ENCODE results near the gene REV1. TPM values are rescaled to one million over a fixed set of nuclear protein-coding genes. Genes with fewer than 3 reads are reported as not detected.

The REV1 gene
- total and polyA plus RNA-seq, 2 of the 13 experiments (the other 11 are each of a cell fraction or from before 2014, with no cell fraction given), result 49.1 to 71.8 TPM

DNA sequence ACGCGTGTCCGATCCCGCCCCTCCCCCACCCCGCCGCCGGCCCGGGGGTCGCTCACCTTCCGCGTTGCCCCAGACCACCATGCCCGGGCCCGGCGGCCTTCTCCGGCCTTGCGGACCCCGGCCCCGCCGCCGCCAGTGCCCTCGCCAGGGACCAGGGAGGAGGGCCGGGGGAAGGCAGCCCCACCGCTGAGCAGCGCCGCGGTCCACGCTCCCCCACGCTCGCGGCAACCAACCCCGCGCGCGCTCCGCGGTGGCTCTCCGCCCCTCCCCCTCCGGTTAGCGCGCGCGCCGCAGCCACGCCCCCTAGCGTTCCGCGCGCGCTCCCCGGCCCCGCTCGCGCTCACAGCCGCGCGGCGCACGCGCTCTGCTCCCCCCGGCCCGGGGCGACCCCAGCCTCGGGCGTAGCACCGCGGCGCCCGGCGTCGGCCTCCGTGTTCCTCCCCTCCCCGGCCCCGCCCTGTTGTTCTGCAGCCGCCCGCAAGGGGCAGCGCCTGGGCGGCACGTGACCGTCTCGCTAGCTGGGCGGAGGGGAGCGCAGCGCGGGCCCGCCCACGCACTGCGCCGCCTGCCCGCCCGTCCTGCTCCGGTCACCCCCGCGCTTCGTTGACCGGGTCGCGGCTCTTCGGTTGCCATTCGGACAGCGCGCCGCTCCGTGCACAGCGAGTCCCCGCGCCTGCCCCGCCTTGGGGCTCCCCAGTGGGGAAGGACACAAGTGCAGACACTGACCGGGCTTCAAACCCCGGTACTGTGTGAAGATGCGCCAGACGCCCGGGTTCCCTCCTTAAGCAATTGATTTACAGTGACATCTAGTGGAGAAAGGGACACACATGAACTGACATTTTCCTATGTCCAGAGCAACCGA lies at the start of gene REV1 (continued):
- TF ChIP-seq, protein P1, sequence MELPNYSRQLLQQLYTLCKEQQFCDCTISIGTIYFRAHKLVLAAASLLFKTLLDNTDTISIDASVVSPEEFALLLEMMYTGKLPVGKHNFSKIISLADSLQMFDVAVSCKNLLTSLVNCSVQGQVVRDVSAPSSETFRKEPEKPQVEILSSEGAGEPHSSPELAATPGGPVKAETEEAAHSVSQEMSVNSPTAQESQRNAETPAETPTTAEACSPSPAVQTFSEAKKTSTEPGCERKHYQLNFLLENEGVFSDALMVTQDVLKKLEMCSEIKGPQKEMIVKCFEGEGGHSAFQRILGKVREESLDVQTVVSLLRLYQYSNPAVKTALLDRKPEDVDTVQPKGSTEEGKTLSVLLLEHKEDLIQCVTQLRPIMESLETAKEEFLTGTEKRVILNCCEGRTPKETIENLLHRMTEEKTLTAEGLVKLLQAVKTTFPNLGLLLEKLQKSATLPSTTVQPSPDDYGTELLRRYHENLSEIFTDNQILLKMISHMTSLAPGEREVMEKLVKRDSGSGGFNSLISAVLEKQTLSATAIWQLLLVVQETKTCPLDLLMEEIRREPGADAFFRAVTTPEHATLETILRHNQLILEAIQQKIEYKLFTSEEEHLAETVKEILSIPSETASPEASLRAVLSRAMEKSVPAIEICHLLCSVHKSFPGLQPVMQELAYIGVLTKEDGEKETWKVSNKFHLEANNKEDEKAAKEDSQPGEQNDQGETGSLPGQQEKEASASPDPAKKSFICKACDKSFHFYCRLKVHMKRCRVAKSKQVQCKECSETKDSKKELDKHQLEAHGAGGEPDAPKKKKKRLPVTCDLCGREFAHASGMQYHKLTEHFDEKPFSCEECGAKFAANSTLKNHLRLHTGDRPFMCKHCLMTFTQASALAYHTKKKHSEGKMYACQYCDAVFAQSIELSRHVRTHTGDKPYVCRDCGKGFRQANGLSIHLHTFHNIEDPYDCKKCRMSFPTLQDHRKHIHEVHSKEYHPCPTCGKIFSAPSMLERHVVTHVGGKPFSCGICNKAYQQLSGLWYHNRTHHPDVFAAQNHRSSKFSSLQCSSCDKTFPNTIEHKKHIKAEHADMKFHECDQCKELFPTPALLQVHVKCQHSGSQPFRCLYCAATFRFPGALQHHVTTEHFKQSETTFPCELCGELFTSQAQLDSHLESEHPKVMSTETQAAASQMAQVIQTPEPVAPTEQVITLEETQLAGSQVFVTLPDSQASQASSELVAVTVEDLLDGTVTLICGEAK (IDR thresholded peaks at IDR 0.05), result no peak
- TF ChIP-seq, protein P1 (CRISPR knock-in tag; IDR thresholded peaks at IDR 0.05), result peak; percentile 84
- TF ChIP-seq, protein P2, sequence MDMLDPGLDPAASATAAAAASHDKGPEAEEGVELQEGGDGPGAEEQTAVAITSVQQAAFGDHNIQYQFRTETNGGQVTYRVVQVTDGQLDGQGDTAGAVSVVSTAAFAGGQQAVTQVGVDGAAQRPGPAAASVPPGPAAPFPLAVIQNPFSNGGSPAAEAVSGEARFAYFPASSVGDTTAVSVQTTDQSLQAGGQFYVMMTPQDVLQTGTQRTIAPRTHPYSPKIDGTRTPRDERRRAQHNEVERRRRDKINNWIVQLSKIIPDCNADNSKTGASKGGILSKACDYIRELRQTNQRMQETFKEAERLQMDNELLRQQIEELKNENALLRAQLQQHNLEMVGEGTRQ (IDR thresholded peaks at IDR 0.05; ENCODE audit: low read depth, low read length), result peak; percentile 93
- TF ChIP-seq, protein P2 (CRISPR knock-in tag; IDR thresholded peaks at IDR 0.05; ENCODE audit: borderline replicate concordance), result peak; percentile 85; the same call in 1 of the 2 replicates
- no peak for TF ChIP-seq ZNF839 (CRISPR knock-in tag; IDR thresholded peaks at IDR 0.05; ENCODE audit: borderline replicate concordance)
- TF ChIP-seq TMF1 (CRISPR knock-in tag; IDR thresholded peaks at IDR 0.05; ENCODE audit: low read depth), result peak; percentile 64; the same call in 1 of the 2 replicates
- TF ChIP-seq GATA4 (IDR thresholded peaks at IDR 0.05; ENCODE audit: borderline replicate concordance, low read depth), result no peak; the same call in 1 of the 2 replicates
- 0 out of 2 replicates have a peak, but pooled peaks have one; percentile 30 for TF ChIP-seq ZNF333 (CRISPR knock-in tag; IDR thresholded peaks at IDR 0.05; ENCODE audit: borderline replicate concordance)
- peak; percentile 90; the same call in 1 of the 2 replicates for TF ChIP-seq ZBTB3 (CRISPR knock-in tag; IDR thresholded peaks at IDR 0.05; ENCODE audit: borderline replicate concordance, low read depth)
- TF ChIP-seq, protein P3, sequence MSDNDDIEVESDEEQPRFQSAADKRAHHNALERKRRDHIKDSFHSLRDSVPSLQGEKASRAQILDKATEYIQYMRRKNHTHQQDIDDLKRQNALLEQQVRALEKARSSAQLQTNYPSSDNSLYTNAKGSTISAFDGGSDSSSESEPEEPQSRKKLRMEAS (IDR thresholded peaks at IDR 0.05), result peak; percentile 95
- TF ChIP-seq IRX3 (CRISPR knock-in tag; IDR thresholded peaks at IDR 0.05; ENCODE audit: borderline replicate concordance, low read depth), result peak; percentile 74
- TF ChIP-seq, protein P4, sequence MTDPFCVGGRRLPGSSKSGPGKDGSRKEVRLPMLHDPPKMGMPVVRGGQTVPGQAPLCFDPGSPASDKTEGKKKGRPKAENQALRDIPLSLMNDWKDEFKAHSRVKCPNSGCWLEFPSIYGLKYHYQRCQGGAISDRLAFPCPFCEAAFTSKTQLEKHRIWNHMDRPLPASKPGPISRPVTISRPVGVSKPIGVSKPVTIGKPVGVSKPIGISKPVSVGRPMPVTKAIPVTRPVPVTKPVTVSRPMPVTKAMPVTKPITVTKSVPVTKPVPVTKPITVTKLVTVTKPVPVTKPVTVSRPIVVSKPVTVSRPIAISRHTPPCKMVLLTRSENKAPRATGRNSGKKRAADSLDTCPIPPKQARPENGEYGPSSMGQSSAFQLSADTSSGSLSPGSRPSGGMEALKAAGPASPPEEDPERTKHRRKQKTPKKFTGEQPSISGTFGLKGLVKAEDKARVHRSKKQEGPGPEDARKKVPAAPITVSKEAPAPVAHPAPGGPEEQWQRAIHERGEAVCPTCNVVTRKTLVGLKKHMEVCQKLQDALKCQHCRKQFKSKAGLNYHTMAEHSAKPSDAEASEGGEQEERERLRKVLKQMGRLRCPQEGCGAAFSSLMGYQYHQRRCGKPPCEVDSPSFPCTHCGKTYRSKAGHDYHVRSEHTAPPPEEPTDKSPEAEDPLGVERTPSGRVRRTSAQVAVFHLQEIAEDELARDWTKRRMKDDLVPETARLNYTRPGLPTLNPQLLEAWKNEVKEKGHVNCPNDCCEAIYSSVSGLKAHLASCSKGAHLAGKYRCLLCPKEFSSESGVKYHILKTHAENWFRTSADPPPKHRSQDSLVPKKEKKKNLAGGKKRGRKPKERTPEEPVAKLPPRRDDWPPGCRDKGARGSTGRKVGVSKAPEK (CRISPR knock-in tag; IDR thresholded peaks at IDR 0.05; ENCODE audit: borderline replicate concordance), result no peak
- no peak for TF ChIP-seq XBP1 (CRISPR knock-in tag; IDR thresholded peaks at IDR 0.05)
